CD4-positive, alpha-beta T cell treated with Interleukin-15 for 4 hours (primary cell): Measurements from ENCODE around the gene RCE1.
"Not testable (repeated sequence)": the region's sequence is repeated elsewhere in the genome, so short reads cannot be mapped to it uniquely, and the experiment has no call there.

Source experiments
- DNase-seq: peaks from one replicate; pipeline ENCODE4 v3.0.0-alpha.2; 2020; ENCODE audit warnings: low spot score

RCE1 gene, protein sequence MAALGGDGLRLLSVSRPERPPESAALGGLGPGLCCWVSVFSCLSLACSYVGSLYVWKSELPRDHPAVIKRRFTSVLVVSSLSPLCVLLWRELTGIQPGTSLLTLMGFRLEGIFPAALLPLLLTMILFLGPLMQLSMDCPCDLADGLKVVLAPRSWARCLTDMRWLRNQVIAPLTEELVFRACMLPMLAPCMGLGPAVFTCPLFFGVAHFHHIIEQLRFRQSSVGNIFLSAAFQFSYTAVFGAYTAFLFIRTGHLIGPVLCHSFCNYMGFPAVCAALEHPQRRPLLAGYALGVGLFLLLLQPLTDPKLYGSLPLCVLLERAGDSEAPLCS

DNA sequence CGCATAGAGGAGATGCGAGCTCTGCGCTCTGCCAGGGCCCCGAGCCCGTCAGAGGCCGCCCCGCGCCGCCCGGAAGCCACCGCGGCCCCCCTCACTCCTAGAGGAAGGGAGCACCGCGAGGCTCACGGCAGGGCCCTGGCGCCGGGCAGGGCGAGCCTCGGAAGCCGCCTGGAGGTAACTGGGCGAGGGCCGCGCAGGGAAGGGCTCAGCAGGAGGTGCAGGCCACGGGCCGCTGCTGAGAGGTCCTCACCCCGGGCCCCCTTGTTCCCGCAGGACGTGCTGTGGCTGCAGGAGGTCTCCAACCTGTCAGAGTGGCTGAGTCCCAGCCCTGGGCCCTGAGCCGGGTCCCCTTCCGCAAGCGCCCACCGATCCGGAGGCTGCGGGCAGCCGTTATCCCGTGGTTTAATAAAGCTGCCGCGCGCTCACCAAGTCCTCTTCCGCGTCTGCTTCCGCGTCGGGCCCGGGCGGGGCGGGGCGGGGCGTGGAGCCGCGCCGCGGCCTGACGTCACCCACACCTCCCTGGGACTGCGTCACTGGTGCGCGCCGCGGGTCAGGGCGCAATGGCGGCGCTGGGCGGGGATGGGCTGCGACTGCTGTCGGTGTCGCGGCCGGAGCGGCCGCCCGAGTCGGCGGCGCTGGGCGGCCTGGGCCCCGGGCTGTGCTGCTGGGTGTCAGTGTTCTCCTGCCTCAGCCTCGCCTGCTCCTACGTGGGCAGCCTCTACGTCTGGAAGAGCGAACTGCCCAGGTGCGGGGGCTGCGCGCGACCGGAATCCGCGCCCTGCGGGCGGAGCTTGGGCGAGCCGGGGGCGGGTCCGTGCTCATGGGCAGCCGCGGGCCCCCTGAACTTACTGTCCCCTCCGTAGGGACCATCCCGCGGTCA lies at the start of gene RCE1:
Gene RCE1, plus strand, starts transcription at position 546 of the 880 bp plus-strand sequence. Its CDS starts 15 bp downstream, at position 561.
- DNase-seq, result peak; percentile 91

DNA sequence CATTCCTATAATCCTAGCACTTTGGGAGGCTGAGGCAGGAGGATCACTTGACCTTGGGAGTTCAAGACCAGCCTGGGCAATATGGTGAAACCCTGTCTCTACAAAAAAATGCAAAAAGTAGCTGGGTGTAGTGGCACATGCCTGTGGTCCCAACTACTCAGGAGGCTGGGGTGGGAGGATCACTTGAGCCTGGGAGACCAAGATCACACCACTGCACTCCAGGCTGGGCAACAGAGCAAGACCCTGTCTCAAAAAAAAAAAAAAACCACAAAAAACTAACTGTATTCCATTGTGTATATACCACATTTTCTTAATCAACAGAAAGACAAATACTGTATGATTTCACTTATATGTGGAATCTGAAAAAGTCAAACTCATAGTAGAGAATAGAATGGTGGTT lies 43.4 kb upstream of the RCE1 start:
- not testable (repeated sequence) for DNase-seq

DNA sequence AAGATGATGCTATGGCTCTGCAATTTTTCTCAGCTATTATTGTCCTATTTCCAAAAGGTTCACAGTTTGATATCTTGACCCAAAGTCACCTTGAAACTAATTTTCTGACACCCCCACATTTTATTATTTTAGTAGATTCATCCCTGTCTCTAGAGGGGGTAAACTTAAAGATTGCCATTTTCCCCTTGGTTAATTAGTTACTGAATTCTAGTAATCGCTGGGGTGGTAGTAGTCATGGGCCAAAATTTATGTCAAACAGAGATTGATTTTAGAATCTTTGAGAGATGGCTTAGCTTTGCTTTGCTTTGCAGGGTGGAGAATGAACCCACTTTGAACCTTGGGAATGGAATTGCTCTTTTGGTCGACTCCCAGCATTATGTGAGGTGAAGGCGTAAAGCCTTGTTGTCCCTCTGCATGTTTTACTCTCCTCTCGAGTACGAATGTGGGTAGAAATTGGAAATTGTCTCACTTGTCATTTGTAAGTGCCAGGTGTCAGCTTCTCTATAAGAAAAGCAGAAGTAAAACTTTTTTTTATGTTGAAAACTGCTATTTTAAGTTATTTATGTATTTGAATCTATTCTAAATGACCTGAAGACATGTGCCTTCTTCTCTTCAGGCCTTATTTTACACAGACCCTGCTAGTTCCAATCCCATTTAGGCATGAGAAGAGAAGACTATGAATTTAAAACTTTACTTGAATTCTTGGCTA lies 42.4 kb upstream of the RCE1 start:
- DNase-seq, result no peak

DNA sequence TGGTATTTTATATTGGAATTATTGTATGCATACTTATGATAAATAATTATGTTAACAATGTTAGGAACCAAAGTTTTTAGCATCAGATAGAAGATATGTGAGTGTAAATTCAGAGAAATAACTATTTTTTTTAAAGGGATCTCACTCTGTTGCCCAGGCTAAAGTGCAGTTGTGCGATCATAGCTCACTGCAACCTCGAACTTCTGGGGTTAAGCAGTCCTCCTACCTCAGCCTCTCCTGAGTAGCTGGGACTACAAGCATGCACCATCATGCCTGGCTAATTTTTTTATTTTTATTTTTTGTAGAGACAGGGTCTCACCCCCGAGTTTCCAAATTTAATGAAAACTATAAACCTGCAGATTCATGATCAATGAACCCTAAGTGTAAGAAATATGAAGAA lies 33.6 kb upstream of the RCE1 start:
- DNase-seq, result no peak

DNA sequence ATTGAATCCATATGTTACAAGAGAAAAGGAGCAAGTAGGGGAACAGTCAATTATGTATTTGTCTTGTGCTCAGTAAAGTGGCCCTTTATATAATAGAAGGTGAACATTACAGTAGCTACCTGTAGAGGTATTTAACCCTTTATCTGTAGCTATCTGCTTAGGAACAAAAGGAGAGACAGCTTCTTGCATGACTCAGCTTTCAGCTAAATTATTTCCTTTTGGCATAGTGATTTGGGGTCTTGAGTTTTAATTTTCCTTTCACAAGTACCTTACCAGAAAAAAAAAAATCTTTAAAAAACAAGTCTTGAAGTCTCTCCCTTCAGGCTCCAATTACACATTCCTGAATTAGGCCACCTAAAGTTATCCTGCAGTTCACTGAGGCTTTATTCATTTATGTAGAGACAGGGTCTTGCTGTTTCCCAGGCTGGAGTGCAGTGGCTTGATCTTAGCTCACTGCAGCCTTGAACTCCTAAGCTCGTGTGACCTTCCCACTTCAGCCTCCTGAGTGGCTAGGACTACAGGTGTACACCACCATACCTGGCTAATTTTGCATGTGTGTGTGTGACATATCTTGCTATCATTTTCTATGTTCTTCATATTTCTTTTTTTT lies 32.6 kb upstream of the RCE1 start:
- DNase-seq, result no peak

DNA sequence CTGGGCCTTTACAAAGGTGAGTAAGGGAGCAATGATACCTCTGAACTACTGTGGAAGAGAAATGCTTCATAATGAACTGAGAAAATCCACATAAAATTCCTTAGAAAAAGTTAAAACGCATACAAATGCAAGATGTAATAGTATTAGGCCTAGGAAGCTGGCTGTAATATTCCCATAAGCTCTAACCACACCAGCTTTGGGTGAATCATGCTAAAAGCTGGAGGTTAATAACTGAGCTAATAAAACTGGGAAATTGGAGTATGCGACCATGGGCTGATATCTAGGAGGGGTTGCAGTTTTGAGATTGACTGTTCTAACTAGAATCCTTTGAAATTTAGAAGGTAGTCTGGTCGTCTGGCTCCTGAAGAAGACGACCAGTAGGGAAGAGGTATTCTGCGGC lies 28.6 kb upstream of the RCE1 start:
- DNase-seq, result no peak

DNA sequence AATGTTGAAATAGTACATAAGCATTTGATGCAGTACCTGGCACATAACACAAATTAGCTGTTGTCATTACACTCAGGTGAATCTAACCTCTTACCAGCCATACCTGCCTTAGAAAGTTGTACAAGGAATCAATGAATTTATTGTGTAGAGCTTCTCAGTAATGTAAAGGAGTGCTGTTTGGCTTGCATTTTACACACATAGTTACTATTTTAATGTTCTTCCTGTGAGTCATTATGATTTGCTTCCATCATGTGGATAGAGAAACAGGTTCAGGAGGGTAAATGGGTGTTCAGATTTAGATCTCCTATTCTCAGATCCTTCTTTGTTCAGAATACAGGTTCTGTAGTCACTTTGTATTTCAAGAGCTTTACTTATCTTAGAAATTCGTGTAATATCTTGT lies 27.6 kb upstream of the RCE1 start:
- no peak for DNase-seq

DNA sequence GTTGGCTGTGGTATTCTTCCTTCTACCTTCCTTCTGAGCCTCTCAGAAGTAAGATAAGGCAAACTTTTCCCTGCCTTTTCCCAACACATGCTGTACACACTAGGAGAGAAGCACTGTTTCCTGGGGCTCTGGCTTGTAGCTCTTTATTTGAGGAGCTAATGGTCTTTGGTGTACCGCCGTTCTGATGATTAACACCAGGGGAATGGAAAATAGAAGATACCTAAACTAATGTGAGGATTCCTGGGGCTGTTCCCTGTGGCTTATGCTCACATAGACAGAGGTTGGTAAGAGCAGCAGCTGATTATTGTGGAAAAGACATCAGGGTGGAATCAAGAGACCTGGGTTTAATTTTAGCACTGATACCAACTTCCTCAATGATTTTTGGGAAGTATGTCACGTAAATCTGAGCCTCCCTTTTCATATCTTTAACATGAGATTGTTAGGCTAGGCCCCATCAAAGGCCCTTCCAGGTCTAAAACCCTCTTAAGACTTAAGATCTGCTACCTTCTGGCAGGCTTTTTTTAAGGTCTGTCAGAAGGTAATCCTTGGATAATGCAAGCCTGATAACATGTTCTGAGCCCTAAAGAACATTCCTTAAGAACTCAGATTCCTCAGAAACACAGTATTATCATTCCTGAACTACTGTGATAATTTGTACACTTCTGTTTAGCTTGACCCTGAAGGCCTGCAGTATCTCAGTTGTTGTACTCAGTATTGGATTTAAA lies 24.8 kb upstream of the RCE1 start:
- no peak for DNase-seq

DNA sequence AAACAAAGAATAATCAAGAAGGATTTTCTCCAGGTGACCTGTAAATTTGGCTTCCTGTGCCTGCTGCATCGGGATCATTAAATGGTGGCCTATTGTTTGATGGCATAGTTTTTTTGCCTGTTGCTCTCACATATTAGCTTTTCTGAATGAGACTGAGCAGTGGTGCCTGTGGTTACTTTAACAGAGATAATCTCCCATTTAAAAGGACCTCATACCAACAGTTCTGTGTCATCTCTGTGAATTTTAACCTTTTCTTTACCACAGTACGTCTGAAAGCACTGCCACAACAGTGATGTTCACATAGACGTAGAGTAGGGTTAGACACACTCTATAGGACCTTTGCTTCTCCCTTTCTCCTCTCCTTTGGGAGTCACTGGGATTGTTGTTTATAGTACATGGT lies 22.9 kb upstream of the RCE1 start:
- no peak for DNase-seq

DNA sequence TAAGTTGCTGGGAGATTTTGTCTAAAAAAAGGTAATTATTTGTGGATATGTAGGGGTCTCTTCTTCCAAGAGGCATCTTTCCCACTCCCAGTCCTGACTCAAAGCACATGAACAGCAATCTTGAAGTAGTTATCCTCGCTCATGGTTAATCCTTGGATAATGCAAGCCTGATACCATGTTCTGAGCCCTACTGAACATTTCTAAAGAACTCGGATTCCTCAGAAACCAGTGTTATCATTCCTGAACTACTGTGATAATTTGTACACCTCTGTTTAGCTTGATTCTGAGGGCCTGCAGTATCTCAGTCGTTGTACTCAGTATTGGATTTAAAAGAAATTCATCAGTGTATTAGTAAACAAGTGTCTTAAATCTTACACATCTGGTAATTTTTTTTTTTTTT lies 22.3 kb upstream of the RCE1 start:
- no peak for DNase-seq

DNA sequence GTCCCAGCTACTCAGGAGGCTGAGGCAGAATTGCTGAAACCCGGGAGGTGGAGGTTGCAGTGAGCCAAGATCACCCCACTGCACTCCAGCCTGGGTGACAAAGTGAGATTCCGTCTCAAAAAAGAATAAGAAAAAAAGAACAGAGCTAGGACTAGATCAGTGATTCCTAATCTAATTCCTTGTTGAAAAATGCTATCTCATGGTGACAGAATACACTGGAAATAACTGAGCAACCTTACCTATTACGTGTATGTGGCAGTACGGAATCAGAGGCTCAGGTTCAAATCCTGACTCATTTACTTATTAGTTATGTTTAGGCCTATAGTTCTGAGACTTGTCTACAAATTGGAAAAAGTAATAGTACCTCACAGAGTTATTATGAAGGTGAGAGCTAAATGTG lies 19.5 kb upstream of the RCE1 start:
- DNase-seq, result no peak

DNA sequence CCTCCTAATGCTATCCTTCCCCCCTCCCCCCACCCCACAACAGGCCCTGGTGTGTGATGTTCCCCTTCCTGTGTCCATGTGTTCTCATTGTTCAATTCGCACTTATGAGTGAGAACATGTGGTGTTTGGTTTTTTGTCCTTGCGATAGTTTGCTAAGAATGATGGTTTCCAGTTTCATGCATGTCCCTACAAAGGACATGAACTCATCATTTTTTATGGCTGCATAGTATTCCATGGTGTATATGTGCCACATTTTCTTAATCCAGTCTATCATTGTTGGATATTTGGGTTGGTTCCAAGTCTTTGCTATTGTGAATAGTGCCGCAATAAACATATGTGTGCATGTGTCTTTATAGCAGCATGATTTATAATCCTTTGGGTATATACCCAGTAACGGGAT lies 18.7 kb upstream of the RCE1 start:
- not testable (repeated sequence) for DNase-seq

DNA sequence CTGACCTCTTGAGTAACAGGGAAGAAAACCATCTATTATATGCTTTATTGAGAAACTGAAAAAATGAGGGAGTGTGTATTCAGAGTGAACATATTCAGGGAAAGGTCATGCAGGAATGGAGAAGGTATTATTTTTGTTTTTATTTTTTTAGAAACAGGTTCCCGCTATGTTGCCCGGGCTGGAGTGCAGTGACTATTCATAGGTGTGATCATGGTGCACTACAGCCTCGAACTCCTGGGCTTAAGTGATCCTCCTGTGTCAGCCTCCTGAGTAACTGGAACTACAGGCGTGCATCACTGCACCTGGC lies 8.7 kb upstream of the RCE1 start:
- DNase-seq, result no peak

DNA sequence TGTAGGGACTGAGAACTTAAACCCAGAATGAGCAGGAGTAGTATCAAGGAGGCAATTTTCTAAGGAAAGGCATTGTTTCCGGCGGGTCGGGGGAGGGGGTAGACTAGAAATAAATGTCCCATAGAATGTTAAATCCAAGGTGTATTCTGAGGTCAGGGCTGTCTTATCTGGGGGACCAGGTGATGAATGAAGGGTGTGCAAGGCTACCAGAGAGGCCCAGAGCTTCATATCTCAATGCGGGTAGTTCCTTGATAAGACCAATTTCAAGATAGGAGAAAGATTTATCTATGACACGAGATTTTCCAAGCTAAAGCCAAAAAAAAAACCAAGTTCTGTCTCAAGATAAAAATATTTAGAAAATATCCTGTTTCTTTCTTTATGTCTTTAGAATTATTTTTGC lies 8.3 kb upstream of the RCE1 start:
- DNase-seq, result no peak

DNA sequence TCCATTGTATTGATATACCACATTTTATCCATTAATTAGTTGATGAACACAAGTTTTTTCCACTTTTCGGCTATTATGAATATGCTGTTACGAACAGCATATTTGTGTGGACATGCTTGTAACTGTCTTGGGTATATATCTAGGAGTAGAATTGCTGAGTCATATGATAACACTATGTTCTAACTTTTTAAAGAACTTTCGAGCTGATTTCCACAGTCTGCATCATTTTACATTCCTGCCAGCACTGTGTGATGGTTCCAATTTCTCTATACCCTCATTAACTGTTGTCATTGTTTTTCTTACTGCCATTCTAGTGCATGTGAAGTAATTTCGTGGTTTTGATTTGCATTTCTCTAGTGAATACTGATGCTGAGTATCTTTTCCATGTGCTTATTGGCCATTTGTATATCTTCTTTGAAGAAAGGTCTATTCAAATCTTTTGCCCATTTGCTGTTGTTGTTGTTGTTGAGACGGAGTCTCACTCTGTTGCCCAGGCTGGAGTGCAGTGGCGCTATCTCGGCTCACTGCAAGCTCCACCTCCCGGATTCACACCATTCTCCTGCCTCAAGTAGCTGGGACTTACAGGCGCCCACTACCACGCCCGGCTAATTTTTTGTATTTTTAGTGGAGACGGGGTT lies 7.4 kb upstream of the RCE1 start:
- DNase-seq, result no peak

DNA sequence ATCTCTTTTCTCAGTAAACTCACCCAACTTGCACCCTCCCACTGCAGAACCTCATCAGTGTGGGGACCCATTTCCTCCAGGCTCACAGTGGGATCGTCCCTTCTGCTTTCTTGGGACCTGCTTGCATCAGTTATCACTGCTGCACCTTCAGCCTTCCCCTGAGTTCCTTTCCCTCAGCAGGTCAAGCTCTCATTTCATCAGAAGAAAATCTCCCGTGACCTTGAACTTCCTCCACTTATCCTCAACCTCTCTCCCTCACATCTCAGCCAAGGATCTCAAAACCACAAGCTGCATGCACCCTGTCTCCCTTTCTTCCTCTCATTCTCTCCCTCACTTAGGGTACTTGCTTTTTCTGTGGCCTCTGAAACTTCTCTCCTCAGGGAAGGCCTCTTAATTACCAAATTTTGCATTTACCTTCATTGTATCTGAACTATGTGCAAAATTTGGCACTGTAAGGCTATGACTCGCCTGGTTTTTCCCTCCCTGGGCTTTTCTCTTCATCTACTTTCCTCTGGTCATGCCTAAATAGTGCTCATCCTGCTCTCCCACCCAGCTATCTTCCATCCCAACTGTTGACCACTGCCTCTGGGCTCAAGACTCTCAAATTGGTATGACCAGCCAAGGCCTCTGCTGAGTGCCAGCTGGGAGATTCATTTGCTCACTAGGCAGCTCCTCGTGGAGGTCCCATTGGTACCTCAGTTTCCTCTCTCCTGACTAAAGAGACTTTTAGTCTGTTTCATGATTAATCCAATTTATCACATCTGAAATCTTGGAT lies 2.7 kb upstream of the RCE1 start:
- no peak for DNase-seq

DNA sequence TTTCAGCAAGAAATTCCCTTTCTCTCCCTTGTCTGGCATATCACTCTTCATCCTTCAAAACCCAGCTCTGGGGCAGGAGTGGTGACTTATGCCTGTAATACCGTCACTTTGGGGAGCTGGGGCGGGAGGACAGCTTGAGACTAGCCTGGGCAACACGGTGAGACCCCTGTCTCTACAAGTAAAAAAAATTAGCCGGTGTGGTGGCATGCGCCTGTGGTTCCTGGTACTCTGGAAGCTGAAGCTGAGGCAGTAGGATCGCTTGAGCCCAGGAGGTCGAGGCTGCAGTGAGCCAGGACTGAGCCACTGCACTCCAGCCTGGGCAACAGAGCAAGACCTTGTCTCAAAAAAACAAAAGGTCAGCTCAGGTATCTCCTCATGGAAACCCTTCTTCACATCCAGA lies 1.4 kb upstream of the RCE1 start:
- no peak for DNase-seq

DNA sequence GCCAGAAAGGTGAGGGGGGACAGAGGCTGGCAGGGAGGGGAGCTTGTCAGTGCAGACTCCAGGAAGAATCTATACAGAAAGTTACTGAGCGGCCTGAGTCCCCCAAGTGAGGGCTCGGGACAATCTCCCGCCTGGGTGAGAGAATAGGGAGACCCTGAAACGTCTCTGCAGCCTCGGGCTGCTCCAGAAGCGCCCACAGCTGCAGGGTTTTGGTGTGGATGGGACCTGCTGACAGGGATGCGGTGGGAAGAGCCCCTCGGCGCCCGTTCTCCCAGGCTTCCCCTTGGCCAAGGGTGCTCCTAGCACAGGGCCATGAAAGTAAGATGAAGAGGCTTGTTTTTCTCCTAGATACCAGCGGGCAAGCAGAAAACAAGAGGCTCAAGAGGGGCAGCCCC lies 743 bp upstream of the RCE1 start:
- no peak for DNase-seq

DNA sequence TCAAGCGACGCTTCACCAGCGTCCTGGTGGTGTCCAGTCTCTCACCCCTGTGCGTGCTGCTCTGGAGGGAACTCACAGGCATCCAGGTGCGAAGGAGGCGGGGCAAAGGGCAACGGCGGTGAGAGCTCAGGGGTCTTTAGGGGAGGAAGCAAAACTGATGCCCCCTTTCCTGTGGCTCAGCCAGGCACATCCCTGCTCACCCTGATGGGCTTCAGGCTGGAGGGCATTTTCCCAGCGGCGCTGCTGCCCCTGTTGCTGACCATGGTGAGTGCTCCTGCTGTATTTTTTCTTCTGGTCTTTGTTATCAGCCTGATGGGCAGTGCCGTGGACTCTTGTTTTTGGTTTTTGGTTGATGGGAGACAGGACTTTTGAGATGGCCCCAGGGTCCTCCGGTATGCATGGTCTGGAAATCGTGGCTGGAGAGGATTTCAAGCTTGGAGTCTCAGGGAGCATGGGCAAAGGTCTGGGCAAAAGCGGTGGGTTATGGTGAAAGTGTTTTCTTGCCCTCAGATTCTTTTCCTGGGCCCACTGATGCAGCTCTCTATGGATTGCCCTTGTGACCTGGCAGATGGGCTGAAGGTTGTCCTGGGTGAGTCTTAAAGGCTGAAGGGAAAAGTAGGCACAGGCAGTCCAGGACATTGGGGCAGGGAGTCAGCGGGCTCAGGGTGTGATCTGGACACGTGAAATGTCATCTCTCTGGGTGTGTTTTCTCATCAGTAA lies 695 bp downstream of the RCE1 start:
- DNase-seq, result no peak
